Ascending aorta (tissue), 2 donors: ENCODE results near the gene TMPRSS9. TPM values are rescaled to one million over a fixed set of nuclear protein-coding genes. Genes with fewer than 3 reads are reported as not detected.

Source experiments
- DNase-seq, 2 donors: peaks; one replicate each; pipeline ENCODE4 v3.0.0-alpha.2; 2019; ENCODE audit warnings: low spot score in 2 of 2
- H3K27ac ChIP-seq, 2 donors: fragments of 200-600 bp; sonication (generic); one replicate each; pipeline ENCODE4 v1.5.1; 2016 to 2017; ENCODE audit warnings: mild to moderate bottlenecking in 1 of 2
- H3K27me3 ChIP-seq: fragments of 200-600 bp; sonication (generic); one replicate; pipeline ENCODE4 v1.5.1; 2017
- H3K36me3 ChIP-seq, 2 donors: fragments of 200-600 bp; sonication (generic); one replicate each; pipeline ENCODE4 v1.5.1; 2016
- H3K4me1 ChIP-seq, 2 donors: fragments of 200-600 bp; sonication (generic); one replicate each; pipeline ENCODE4 v1.5.1; 2016 to 2017; ENCODE audit warnings: mild to moderate bottlenecking in 1 of 2
- H3K4me3 ChIP-seq, 2 donors: fragments of 200-600 bp; sonication (generic); one replicate each; pipeline ENCODE4 v1.5.1; 2016 to 2017; ENCODE audit warnings: mild to moderate bottlenecking in 1 of 2
- H3K9me3 ChIP-seq, 2 donors: fragments of 200-600 bp; sonication (generic); one replicate each; pipeline ENCODE4 v1.5.1; 2016
- intact Hi-C: fragments of 100-400 bp; cut with DNase I; formaldehyde crosslinking; loops from one replicate; pipeline ENCODE4 v1.15.1; 2023
- total RNA-seq: library from RNA; depleted of rRNA; stranded (reverse); fragments of >200 nt; gene quantifications from one replicate; pipeline ENCODE4 v1.1.0, GENCODE V29; 2016
- TF ChIP-seq, protein P1 (sequence below), 3 experiments: fragments of 200-600 bp in 2 of 3; fragments of 450-650 bp in 1 of 3; sonication (generic) in 2 of 3; IDR thresholded peaks; one replicate each; pipeline ENCODE4 v1.5.1; 2016 to 2019; ENCODE audit warnings: antibody characterized with exemption in 3 of 3, mild to moderate bottlenecking in 1 of 3, moderate library complexity in 1 of 3

Gene TMPRSS9
- total RNA-seq, 1 donor from 2014 or later: not detected

- no peak overlapping the region for H3K27ac ChIP-seq
- no peaks in the 10 kb centered on the region for H3K4me1 ChIP-seq
- H3K4me3 ChIP-seq: no peak overlapping the region
- DNase-seq: no peak
- TF ChIP-seq, protein P1, sequence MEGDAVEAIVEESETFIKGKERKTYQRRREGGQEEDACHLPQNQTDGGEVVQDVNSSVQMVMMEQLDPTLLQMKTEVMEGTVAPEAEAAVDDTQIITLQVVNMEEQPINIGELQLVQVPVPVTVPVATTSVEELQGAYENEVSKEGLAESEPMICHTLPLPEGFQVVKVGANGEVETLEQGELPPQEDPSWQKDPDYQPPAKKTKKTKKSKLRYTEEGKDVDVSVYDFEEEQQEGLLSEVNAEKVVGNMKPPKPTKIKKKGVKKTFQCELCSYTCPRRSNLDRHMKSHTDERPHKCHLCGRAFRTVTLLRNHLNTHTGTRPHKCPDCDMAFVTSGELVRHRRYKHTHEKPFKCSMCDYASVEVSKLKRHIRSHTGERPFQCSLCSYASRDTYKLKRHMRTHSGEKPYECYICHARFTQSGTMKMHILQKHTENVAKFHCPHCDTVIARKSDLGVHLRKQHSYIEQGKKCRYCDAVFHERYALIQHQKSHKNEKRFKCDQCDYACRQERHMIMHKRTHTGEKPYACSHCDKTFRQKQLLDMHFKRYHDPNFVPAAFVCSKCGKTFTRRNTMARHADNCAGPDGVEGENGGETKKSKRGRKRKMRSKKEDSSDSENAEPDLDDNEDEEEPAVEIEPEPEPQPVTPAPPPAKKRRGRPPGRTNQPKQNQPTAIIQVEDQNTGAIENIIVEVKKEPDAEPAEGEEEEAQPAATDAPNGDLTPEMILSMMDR (IDR thresholded peaks at IDR 0.05): no peak
- no peaks in the 10 kb centered on the region for H3K9me3 ChIP-seq
- H3K36me3 ChIP-seq: peaks cover 10 to 19% of the 10 kb centered on the region in 2 donors
- intact Hi-C loops: no loop called here
- H3K27me3 ChIP-seq: peaks cover 16% of the 10 kb centered on the region
These were observed 2.5 kb upstream of the TMPRSS9 start for GRCh38 chr19:2357279-2358206.

DNA sequence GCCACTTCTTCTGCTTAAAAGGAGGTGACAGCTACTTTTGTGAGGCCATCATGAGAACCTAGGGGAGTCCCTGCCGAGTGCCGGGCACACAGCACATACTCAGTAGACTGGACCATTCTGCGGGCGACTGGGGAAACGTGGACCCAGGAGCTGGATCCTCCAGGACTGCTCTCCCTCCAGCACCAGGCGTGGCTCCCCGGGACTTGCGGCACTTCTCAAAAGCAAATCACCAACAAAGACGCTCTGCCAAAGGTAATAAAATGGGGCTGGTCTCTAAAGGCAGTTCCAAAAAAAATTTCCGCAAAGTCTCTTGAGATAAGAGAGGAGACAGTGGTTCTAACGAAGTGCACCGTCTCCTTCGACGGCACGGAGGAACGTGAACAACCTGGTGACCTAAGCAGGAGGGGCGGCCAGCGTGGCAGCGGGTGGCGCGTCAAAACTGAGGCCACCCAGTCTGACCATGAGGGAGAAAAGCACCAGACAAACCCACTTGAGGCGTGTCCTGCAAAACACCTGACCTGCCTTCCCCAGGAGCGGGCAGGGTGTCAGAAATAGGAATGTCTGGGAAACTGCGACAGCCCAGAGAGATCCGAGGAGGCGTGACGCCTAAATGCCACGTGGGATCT lies 1.4 kb upstream of the TMPRSS9 start:
- Histone ChIP-seq H3K4me3 (no peak overlapping the region), H3K27ac (no peak overlapping the region), H3K9me3 (no peaks in the 10 kb centered on the region), H3K36me3 (peaks cover 2 to 11% of the 10 kb centered on the region in 2 donors), H3K4me1 (no peaks in the 10 kb centered on the region), H3K27me3 (peaks cover 16% of the 10 kb centered on the region)
- intact Hi-C loops: no loop called here
- TF ChIP-seq, protein P1 (IDR thresholded peaks at IDR 0.05): no peak
- no peak for DNase-seq

DNA sequence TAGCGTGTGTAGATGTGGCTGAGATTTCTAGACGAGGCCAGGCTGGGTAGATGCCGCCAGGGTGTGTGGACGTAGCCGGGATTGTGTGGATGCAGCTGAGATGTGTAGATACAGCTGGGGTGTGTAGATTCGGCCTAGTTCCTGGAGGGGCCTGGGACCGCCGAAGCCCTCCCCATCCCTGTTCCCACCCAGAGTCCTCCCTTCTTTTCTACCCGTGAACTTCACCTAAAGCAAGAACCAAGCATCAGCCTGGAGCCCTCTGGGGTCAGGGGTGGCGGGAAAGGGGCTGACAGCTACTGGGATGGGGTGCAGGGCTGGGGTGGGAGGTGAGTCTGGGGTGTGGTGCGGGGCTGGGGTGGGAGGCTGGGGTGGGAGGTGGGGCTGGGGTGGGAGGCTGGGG lies 768 bp downstream of the TMPRSS9 start:
- H3K4me3 ChIP-seq: no peak overlapping the region
- TF ChIP-seq, protein P1 (IDR thresholded peaks at IDR 0.05): no peak
- no peaks in the 10 kb centered on the region for H3K9me3 ChIP-seq
- no peak for DNase-seq
- peaks cover 16% of the 10 kb centered on the region for H3K27me3 ChIP-seq
- H3K4me1 ChIP-seq: no peaks in the 10 kb centered on the region
- no peak overlapping the region for H3K27ac ChIP-seq
- intact Hi-C loops: no loop called here
- no peaks in the 10 kb centered on the region for H3K36me3 ChIP-seq

GRCh38 chr19:2361246-2362045 lies 1.4 kb downstream of the TMPRSS9 start:
- Histone ChIP-seq H3K4me3 (no peak overlapping the region), H3K9me3 (no peaks in the 10 kb centered on the region), H3K4me1 (no peaks in the 10 kb centered on the region), H3K27ac (no peak overlapping the region), H3K27me3 (peaks cover 16% of the 10 kb centered on the region), H3K36me3 (no peaks in the 10 kb centered on the region)
- intact Hi-C loops: no loop called here
- TF ChIP-seq, protein P1 (IDR thresholded peaks at IDR 0.05): no peak
- no peak for DNase-seq

DNA sequence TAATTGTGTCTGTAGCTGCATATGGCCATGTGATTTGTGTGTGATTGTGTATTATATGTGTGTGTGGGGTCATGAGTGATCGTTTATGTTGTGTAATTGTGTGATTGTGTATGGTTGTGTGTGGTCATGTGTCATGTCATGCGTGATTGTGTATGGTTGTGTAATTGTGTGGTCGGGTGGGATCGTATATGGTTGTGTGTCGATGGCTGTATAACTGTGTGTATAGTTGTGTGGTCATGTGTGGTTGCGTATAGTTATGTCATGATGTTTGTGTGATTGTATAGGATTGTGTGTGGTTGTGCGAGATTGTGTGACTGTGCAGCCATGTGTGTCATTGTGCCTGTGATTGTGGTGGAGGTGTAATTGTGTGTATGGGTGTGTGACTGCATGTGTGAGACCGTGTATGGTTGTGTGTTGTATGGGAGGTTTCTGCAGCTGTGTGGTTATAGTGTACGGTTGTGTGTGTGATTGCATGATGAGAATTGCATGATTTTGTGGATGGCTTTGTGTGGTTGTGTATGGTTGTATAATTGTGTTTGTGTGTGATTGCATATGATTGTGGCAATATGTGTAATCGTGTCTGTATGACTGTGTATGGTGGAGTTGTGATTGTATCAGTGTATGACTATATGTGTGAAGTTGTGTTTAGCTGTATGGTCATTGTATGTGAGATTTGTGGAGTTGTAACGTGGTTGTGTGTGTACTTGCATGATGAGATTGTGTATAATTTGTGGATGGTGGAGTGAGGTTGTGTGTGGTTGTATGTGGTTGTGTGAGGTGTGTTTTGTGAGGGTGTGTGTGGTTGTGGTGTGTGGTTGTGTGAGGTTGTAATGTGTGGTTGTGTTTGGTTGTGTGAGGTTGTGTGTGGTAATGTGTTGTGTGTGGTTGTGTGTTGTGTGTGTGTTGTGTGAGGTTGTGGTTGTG lies 2.2 kb downstream of the TMPRSS9 start:
- intact Hi-C loops: no loop called here
- Histone ChIP-seq H3K36me3 (no peaks in the 10 kb centered on the region), H3K27ac (no peak overlapping the region), H3K4me3 (no peak overlapping the region), H3K27me3 (peaks cover 16% of the 10 kb centered on the region), H3K4me1 (no peaks in the 10 kb centered on the region), H3K9me3 (no peaks in the 10 kb centered on the region)
- TF ChIP-seq, protein P1 (IDR thresholded peaks at IDR 0.05): no peak
- no peak for DNase-seq
